HK-2 (cell line): ENCODE measurements around the gene PACSIN2.
A peak's percentile ranks its signal among the peaks of the same experiment; 100 is the strongest.
"Not testable (repeated sequence)": the region's sequence is repeated elsewhere in the genome, so short reads cannot be mapped to it uniquely, and the experiment has no call there.

ENCODE experiments used
- DNase-seq: peaks from one replicate; pipeline ENCODE4 v3.0.0-alpha.2; 2018; ENCODE audit not compliant: unreplicated experiment

Gene PACSIN2, protein sequence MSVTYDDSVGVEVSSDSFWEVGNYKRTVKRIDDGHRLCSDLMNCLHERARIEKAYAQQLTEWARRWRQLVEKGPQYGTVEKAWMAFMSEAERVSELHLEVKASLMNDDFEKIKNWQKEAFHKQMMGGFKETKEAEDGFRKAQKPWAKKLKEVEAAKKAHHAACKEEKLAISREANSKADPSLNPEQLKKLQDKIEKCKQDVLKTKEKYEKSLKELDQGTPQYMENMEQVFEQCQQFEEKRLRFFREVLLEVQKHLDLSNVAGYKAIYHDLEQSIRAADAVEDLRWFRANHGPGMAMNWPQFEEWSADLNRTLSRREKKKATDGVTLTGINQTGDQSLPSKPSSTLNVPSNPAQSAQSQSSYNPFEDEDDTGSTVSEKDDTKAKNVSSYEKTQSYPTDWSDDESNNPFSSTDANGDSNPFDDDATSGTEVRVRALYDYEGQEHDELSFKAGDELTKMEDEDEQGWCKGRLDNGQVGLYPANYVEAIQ

DNA sequence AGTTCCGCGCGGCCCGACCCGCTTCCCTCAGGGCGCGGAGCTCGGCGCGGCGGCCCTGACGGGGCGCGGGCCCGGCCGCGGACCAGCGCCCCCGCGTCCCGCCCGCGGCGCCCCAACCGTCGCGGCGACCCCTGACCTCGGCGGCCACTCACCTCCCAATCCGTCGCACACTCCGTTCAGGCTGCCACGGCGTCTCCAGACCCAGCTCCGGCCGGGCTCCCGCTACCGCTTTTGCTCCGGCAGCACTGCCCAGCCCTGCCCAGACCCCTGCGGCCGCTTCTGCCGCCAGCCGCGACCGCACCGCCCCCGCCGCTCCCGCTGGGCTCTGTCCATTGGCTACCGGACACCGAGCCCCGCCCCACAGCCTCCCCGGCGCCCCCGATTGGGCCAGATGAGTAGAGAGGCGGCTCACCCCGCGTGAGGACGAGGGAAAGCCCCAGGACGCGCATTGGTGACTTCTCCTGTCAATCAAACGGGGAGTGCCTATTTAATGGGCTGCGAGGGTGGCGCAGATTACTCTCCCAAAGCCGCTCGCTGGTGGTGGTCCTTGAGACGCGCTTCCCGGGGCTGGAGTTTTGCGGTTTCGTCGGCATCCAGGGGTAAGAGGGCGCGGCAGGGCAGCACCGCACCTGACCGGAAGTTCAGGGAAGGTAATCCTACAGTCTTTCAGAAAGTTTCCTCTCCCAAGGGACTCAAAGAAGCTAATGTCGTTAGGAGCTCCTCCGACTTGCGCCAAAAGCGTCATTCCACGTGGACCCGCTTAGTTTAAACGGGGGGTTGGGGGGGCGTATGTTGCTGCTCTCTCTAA lies at the start of gene PACSIN2:
Gene PACSIN2, minus strand, starts transcription at position 281 of the 808 bp plus-strand sequence. CDS start 103,069 bp downstream, outside the sequence.
- peak; percentile 98 for DNase-seq

DNA sequence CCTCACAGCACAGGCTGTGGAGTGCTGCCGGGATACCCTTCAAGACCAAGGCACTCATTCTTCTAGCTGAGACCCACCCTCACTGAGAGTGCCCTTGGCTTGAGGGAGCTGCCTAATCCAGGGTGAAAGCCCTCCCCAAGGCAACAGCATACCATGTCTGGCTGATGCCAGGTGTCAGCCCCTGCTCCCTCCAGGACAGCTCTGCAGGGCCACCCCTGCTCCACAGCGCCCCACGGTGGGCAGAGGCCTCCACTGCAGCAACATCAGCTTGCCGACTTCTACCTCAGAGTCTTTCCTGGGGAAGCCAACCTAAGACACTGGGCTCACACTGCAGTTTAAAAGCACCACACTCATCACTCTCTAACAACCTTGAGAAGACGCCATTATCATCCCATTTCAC lies 45.2 kb upstream of the PACSIN2 start:
- peak; percentile 53 for DNase-seq

DNA sequence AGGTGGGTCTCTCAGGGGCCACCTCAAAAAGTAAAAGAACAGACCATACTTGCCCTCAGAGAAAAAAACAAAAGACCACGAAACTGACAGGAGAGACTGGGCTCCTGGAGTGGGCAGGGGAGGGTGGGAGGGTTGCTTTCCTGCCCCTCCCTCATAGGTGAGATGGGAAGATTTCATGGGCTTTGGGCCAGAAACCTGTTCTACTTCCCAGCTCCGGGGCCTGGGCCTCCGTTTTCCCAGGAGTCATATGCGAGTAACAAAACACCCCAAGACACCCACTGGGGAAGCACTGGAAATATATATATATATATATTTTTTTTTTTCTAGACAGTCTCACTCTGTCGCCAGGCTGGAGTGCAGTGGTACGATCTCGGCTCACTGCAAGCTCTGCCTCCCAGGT lies 42.7 kb upstream of the PACSIN2 start:
- no peak for DNase-seq

DNA sequence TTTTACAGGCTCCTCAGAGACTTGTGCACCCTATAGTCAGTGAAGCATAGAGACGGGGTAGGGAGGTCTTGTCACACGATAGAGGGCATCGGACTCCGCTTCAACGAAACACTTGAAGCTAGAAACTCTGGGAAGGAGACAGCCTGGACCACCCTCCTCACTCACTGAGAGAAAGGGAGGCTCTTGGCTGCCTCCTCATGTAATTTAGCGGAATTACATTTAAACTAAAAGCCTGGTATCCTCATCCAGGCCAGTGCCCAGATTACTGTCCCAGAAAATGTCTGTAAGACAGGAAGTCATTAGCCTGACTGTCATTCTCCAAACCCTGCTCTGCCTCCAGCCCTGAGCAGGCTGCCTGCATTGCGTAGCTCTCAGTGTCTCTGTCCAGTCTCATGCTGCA lies 38.2 kb upstream of the PACSIN2 start:
- DNase-seq, result no peak

DNA sequence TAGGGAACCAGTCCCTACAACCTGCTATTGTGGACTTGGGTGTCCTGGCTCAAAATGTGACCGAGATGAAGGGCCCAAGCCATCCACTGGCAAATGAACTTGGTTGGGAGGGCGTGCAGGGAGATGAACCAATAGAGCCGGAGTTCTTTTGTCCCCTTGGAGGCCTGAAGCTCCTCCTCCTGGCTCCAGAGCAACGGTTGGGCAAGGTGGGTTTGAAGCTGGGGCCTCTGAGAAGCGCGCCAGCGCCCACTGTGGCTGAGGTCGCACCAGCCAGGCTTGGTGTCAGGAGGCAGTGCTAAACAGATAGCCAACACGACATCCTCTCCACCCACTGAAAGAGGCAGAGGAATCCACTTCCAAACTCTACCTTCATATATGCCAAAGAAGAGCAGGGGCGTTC lies 36.0 kb upstream of the PACSIN2 start:
- DNase-seq, result no peak

DNA sequence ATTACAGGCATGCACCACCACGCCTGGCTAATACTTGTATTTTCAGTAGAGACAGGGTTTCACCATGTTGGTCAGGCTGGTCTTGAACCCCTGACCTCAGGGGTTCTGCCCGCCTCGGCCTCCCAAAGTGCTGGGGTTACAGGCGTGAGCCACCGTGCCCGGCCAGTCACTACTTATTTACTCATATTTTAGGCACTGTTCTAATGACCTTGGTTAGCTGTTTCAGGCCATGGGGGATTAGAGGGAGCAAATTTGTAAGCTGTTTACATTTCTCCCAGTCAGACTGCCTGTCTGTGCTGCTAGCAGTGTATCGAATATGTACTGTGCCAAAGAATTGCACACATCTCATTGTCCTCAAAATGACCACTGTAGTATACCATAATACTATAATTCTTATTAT lies 32.7 kb upstream of the PACSIN2 start:
- no peak for DNase-seq

DNA sequence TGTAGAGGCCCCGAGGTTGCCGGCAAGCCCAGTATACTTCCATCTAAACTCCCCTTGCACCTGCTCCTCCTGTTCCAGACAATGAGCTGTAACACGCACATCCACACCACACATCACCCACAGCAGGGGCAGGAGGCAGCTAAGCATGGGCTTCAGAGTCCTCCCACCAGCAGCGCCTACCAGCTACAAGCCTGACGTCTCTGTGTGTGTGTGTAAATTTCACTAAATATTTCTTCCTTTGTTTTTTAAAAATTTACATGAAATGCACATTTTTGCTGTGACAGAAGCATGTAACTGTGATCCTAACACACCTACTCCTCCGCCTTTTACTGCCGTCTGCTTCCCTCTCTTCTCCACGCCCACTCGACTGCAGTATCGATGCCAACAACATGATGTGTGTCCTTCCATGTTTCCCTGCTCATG lies 29.4 kb upstream of the PACSIN2 start:
- no peak for DNase-seq

DNA sequence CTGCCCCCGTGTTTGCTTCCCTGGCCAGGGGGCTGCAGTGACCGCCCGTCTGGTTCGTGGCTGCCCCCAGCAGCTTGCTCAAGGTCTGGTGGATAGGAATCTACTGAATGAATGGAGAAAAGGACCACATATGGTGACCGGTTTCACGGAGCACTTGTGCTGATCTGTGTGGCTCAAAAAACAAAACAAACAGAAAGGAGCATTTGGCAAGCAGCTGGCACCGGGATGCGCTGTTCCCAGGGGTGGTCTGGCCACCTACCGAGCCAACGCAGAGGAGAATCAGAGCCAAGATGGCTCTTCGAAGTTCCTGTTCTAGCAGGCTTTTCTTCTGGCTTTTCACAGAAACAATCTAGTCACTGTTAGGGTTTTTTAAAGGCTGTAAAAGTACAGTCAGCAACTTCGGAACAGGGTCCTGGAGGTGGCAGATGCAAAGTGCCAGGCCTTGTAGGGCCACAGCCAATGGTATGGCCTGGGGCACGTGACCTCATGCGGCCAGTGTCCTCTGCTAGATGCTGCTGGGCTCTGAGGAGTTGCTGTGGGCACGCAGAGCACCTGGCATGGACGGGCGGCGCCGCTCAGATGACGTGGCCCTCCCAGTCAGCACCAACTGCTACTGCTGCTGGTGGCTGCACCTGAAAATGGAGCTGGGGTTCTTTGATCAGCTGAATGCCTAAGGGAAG lies 27.3 kb upstream of the PACSIN2 start:
- no peak for DNase-seq

DNA sequence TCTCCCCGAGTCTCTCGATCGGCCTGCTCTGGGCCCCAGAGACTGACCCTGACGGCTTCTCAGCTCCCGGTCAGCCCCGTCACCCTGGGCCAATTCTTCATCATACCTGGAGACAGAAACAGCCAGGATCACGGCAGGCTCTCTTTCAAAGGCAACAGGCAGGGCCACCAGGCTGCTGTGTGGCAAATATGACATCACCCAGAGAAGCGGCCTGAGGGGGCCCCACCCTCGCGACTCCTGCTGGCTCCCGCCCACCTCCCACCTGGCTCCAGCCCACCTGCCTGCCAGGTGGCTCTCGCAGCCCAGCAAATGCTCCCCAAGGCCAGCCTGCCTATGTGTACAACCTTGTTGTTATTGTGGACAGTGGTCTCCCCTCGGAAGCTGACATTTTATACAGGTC lies 24.9 kb upstream of the PACSIN2 start:
- DNase-seq, result no peak

DNA sequence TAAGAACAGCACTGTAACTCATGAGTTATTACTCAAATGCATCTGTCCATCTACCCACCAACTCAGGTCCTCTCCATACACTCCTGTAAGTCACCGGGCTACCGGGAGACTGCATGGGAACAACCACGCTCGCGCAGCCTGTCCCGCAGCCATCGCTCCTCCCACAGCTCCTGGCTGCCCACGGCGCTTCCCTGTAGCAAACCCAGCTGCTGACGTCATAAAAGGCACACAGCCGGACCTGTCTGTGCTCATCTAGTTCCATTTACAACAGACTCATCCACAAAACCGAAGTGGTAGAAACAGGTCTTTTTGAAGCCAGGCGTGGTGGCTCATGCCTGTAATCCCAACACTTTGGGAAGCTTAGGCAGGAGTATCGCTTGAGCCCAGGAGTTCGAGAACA lies 23.4 kb upstream of the PACSIN2 start:
- no peak for DNase-seq

DNA sequence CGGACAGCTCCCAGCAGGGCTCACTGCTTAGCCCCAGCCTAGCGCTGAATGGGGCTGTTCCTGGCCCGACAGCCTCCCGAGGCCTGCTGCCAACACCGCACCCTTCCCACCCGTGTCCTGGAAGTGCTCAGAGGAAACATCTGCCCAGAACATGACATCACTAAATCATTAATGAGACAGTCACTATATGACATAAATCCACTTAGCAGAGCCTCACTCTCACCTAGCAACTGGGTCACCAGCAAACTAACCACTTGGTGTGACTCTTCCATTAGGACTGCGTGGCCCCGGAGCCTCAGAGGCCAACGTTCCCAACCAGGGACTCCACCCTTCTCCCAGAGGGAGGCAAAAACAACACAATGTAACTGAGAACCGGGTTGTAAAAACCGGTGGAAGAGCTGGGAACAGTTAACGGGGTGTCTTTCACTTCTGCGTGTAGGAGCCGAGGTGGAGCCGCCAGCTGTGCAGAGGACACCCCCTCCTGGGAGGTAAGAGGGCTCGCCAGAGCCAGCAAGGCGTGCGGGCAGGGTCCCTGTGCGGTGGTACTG lies 21.4 kb upstream of the PACSIN2 start:
- DNase-seq, result peak; percentile 14

DNA sequence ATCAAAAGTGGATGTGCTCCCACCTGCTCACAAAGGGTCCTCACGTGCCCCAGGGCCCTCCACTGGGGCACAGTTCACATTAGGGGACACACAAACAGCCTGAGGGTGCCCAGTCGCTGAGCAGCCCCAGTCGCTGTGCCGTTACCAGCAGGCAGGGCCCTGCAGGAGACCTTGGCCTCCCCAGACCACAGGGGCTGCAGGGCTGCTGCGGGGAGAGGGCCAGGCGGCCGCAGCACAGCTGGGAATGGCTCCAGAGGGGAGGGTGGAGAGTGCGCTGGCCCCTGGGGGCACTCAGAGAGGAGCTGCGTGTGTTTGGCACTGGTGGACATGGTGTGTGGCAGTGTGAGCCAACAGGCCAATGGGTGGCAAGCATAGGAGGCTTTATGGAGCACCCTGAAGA lies 20.3 kb upstream of the PACSIN2 start:
- no peak for DNase-seq

DNA sequence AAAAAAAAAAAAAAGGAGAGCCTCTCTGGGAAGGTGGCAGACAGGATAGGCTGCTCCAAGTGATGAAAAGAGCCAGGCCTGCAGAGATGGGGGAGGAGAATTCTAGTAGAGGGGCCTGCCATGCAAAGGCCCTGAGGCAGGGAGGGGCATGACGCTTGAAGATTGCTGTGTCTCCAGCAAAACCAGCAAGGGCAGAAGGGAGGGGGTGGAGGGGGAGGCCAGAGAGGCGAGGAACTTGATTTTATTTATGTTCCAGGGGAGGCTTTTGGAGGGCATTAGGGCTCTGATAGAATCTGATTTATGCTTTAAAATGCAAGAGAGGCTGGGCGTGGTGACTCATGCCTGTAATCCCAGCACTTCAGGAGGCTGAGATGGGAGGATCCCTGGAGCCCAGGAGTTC lies 16.7 kb upstream of the PACSIN2 start:
- DNase-seq, result no peak

DNA sequence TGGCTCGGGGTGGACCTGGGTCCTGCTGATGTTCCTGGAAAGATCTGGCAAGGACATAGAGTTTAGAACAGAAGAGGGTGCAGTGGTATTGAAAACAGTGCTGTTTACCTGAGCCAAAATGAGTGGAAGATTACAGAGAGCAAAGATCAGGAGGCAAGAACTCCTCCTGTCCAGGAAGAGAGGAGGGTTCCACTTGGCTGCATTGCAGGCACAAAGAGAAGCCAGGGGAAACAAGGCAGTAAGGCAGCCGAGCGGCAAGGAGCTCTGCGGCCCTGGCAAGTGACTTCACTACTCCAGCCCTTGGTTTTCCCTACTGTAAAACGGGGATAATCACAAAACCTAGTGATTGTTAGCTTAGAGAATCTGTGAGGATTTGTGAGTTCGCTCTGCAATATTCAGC lies 3.7 kb upstream of the PACSIN2 start:
- DNase-seq, result peak; percentile 44

DNA sequence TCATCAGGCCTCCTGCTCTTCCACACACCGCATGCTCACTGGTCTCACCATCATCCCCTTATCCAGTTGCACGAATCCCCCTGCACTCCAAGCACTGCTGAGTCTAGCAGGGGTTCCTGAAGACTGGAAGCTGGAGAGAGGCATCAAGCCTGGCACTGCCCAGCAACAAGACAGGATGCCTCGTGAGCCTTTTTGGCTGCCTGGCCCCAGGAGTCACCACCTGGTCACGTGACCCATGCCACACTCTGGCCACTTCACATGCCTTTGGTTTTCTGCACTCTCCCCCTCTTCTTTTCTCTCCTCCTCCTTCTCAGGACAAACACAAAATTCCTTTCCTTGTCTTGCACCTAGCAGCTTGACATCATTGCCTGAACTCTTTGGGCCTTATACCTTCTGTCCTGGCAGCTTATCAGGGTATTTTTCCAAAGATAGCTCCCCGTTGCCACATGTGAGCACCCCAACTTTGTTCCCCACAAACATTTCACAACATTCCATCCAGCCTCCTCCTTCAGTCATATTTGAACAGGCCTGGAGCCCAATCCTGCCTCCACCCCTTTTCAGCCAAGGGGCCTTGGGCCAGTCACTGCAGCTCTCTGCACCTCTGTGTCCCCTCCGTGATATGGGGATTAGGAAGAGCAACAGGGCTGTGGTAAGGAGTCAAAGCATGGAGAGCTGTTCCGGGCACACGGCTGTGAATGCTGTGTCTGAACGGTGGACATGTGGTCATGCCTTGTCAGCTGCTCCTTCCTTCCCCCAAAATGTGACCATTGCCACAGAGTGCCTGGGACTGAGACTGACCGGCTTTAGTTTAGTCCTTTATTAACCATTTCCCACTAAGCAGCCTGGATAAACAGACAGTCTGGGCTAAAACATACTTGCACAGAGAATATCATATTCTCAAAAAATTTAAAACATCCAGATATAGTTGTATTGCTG lies 2.8 kb upstream of the PACSIN2 start:
- DNase-seq, result peak; percentile 74

DNA sequence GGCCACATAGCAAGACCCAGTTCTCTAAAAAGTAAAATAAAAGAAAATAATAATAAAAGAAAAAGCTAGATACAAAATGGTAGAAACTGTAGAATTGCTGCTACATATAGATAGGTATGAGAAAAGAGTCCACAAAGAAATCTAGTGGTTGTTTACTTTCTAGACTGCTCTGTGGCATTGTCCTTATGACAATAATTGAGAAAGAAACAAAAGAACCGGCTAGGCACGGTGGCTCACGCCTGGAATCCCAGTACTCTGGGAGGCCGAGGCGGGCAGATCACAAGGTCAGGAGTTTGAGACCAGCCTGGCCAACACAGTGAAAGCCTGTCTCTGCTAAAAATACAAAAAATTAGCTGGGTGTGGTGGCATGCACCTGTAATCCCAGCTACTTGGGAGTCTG lies 1.2 kb upstream of the PACSIN2 start:
- not testable (repeated sequence) for DNase-seq

DNA sequence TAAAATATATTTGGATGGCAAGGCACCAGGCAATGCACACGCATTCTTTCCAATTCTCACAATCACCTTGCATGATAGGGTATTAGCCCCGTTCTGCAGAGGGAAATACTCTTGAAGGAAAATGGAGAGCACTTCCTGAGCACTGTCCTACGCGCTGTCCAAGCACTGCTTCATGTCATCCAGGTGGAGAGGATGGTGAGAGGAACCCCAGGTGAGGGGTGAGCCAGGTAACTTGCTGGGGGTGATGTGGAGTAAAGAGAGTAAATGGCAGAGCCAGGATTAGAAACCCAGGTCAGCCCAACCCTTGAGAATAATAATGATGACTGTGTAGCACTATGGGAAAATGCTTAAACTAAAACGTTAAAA lies 711 bp upstream of the PACSIN2 start:
- no peak for DNase-seq

DNA sequence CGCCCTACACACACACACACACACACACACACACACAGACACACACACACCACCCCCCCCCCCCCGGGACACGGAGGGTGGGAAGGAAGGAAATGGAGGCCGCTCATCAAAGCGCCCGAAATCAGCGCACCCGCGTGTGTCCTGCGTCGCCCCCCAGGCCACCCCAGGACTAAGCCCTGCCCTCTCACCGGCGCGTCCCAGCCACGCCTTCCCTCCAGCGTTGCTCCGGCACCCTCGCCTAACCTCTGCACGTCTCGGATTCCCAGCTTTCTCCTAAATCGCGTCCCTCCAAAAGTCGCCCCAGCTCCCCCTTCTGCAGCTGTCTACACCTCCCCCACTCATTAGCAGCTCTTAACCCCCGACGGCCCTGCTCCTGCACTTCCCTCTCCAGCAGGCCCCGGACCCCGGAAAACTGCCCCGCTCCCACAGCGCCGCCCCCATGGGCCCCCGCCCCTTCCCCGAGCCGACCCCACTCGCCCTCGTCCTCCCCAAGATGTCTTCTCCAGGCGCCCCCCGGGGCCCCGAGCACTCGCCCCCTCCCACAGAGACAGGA lies 557 bp downstream of the PACSIN2 start:
- peak; percentile 55 for DNase-seq

DNA sequence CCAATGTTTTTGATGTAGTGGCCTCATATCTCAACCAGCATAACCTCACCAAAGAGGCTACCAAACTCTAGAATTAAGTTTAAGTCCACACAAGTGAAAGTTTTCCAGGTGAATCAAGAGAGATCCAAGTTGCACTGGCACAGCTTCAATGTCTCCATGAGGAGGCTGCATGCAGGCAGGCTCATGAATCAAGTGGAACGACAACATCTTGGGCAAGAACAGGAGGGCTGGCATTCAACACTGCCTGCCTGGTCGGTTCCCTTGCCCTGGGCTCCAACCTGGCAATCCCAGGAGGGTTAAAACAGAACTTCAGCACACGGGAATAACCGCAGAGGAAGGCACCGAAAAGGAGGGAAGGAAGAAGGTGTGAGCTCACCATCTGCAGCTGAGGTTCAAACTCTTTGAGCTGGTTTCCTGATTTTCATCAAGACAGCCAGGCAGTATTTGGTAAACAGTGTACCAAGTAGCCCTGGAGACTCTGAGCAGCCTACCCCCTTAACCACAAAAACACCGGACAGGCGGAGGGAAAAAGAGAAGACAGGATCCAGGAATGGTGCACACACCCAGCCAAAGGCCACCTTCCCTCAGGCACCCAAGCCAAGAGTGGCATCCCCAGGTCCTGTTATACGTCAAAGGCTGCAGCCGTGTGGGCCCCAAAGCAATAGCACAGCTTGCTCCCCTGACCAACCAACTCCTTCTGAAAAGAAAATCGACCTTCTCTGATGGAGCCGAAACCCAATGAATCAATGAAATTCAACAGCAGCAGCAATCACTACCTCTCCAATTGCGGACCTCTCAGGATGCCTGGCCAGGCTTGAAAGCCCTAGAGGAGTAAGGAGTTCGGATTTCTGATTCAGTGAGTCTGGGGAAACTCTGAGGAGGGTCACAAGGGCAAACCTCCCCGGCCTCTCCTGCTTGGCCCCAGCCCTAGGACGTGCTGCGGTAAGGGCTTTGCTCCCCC lies 1.3 kb downstream of the PACSIN2 start:
- DNase-seq, result no peak
